Neural cell (in vitro differentiated cells): ENCODE measurements around the gene C1RL. TPM values are rescaled to one million over a fixed set of nuclear protein-coding genes. Genes with fewer than 3 reads are reported as not detected.

Experiments used
- H2AFZ ChIP-seq: fragments of 200-600, 300-800 bp; sonication (generic), shearing (Covaris generic); 2 replicates; pipeline ENCODE4 v1.6.0; 2014; ENCODE audit warnings: low read depth, mild to moderate bottlenecking, antibody characterized with exemption, low read length, moderate library complexity
- H3F3A ChIP-seq: fragments of 200-600 bp; shearing (Covaris generic); 2 replicates; pipeline ENCODE4 v1.6.1; 2016; ENCODE audit warnings: mild to moderate bottlenecking, moderate library complexity, mixed read lengths, antibody characterized with exemption, low read length; ENCODE audit not compliant: insufficient read depth, poor library complexity, severe bottlenecking
- H3K27ac ChIP-seq: fragments of 200-600, 300-800 bp; sonication (generic), shearing (Covaris generic); 2 replicates; pipeline ENCODE4 v1.5.1; 2014; ENCODE audit warnings: mild to moderate bottlenecking, low read length, moderate library complexity
- H3K27me3 ChIP-seq: fragments of 300-800, 200-600 bp; sonication (generic), shearing (Covaris generic); 2 replicates; pipeline ENCODE4 v1.6.0; 2014; ENCODE audit warnings: mild to moderate bottlenecking, low read depth, low read length, moderate library complexity; ENCODE audit not compliant: insufficient read depth
- H3K36me3 ChIP-seq: fragments of 300-800, 200-600 bp; sonication (generic), shearing (Covaris generic); 2 replicates; pipeline ENCODE4 v1.5.1; 2014; ENCODE audit warnings: mild to moderate bottlenecking, antibody characterized with exemption, low read length, moderate library complexity; ENCODE audit not compliant: insufficient read depth
- H3K4me2 ChIP-seq: fragments of 300-800, 200-600 bp; sonication (generic), shearing (Covaris generic); 2 replicates; pipeline ENCODE4 v1.6.0; 2014; ENCODE audit warnings: mild to moderate bottlenecking, low read length
- H3K4me3 ChIP-seq: fragments of 300-800, 200-600 bp; sonication (generic), shearing (Covaris generic); 2 replicates; pipeline ENCODE4 v1.5.1; 2014; ENCODE audit warnings: mild to moderate bottlenecking, low read length, moderate library complexity
- H3K79me2 ChIP-seq: fragments of 200-600 bp; shearing (Covaris generic); replicated peaks from 2 replicates; pipeline ENCODE4 v1.6.0; 2014; ENCODE audit warnings: mild to moderate bottlenecking, low read length, moderate library complexity; ENCODE audit not compliant: insufficient read depth
- H3K9ac ChIP-seq: fragments of 300-800, 200-600 bp; sonication (generic), shearing (Covaris generic); 2 replicates; pipeline ENCODE4 v1.6.1; 2016; ENCODE audit warnings: mild to moderate bottlenecking, low read length, mixed read lengths
- H3K9me2 ChIP-seq: fragments of 200-600 bp; shearing (Covaris generic); 2 replicates; pipeline ENCODE4 v1.6.1; 2016; ENCODE audit warnings: mild to moderate bottlenecking, low read length, mixed read lengths; ENCODE audit not compliant: insufficient read depth
- H3K9me3 ChIP-seq: fragments of 200-600, 300-800 bp; sonication (generic), shearing (Covaris generic); 2 replicates; pipeline ENCODE4 v1.6.1; 2016; ENCODE audit warnings: mild to moderate bottlenecking, mixed run types, low read length, moderate library complexity, mixed read lengths
- H4K20me1 ChIP-seq: fragments of 200-600 bp; shearing (Covaris generic); 2 replicates; pipeline ENCODE4 v1.6.1; 2016; ENCODE audit warnings: mild to moderate bottlenecking, mixed run types; ENCODE audit not compliant: insufficient read depth
- CTCF ChIP-seq: fragments of 450-650 bp; IDR thresholded peaks from 2 replicates; pipeline ENCODE4 v1.5.1; 2014; ENCODE audit warnings: antibody characterized with exemption, mild to moderate bottlenecking, moderate library complexity; ENCODE audit not compliant: poor library complexity, severe bottlenecking
- EP300 ChIP-seq: fragments of 450-650 bp; conservative IDR thresholded peaks from 2 replicates; pipeline ENCODE4 v1.6.1; 2014; ENCODE audit warnings: antibody characterized with exemption, mild to moderate bottlenecking, moderate library complexity; ENCODE audit not compliant: poor library complexity, severe bottlenecking
- EZH2 ChIP-seq: fragments of 200-600, 300-800 bp; shearing (Covaris generic), sonication (generic); IDR thresholded peaks from 2 replicates; pipeline ENCODE4 v1.6.1; 2014; ENCODE audit warnings: antibody characterized with exemption, low read length, borderline replicate concordance, mild to moderate bottlenecking; ENCODE audit not compliant: insufficient read depth, poor library complexity, severe bottlenecking
- MXI1 ChIP-seq: fragments of 450-650 bp; conservative IDR thresholded peaks from 2 replicates; pipeline ENCODE4 v1.6.1; 2014; ENCODE audit warnings: antibody characterized with exemption, mild to moderate bottlenecking; ENCODE audit not compliant: poor library complexity, severe bottlenecking
- POLR2AphosphoS5 ChIP-seq: IDR thresholded peaks from 2 replicates; pipeline ENCODE4 v1.6.1; 2012
- RAD21 ChIP-seq: fragments of 450-650 bp; conservative IDR thresholded peaks from 2 replicates; pipeline ENCODE4 v1.6.1; 2014; ENCODE audit warnings: antibody characterized with exemption, mild to moderate bottlenecking, moderate library complexity
- SMC3 ChIP-seq: fragments of 450-650 bp; conservative IDR thresholded peaks from 2 replicates; pipeline ENCODE4 v1.6.1; 2014; ENCODE audit warnings: antibody characterized with exemption, mild to moderate bottlenecking, moderate library complexity; ENCODE audit not compliant: poor library complexity
- TAF1 ChIP-seq: IDR thresholded peaks from 2 replicates; pipeline ENCODE4 v1.6.1; 2012; ENCODE audit warnings: low read depth
- polyA plus RNA-seq: library from polyadenylated mRNA; depleted of rRNA; stranded (reverse); fragments of >200 nt; gene quantifications from 2 replicates; pipeline ENCODE4 v1.2.3, GENCODE V29; 2014
- TF ChIP-seq, protein P1 (sequence below): IDR thresholded peaks from 2 replicates; pipeline ENCODE4 v1.6.1; 2012; ENCODE audit warnings: borderline replicate concordance

Gene C1RL
- polyA plus RNA-seq, 1 donor from 2014 or later: 2.8 TPM

GRCh38 chr12:7136676-7137075 lies 27.7 kb upstream of the C1RL start:
- H3K9ac ChIP-seq: no peak overlapping the region
- H3K27me3 ChIP-seq: no peaks in the 10 kb centered on the region
- no peak overlapping the region for H3K27ac ChIP-seq
- no peak overlapping the region for H3K4me2 ChIP-seq
- no peaks in the 10 kb centered on the region for H4K20me1 ChIP-seq
- H3K79me2 ChIP-seq: peaks cover 13% of the 10 kb centered on the region
- peaks cover 13% of the 10 kb centered on the region for H3K36me3 ChIP-seq
- no peak overlapping the region for H2AFZ ChIP-seq
- H3K9me2 ChIP-seq: no peaks in the 10 kb centered on the region
- H3F3A ChIP-seq: no peaks in the 10 kb centered on the region
- no peak overlapping the region for H3K4me3 ChIP-seq
- TF ChIP-seq MXI1 (no peak), EP300 (no peak), POLR2AphosphoS5 (no peak), RAD21 (no peak), TAF1 (no peak), CTCF (no peak)
- no peaks in the 10 kb centered on the region for H3K9me3 ChIP-seq

- Histone ChIP-seq H3K79me2 (peaks cover 14% of the 10 kb centered on the region), H3K9me3 (no peaks in the 10 kb centered on the region), H4K20me1 (no peaks in the 10 kb centered on the region), H3F3A (no peaks in the 10 kb centered on the region), H3K4me3 (no peak overlapping the region), H2AFZ (no peak overlapping the region), H3K27me3 (no peaks in the 10 kb centered on the region), H3K9me2 (no peaks in the 10 kb centered on the region), H3K27ac (no peak overlapping the region), H3K36me3 (peaks cover 7% of the 10 kb centered on the region), H3K9ac (no peak overlapping the region), H3K4me2 (no peak overlapping the region)
- TF ChIP-seq TAF1 (no peak), MXI1 (no peak), RAD21 (no peak), CTCF (no peak), EP300 (no peak), EZH2 (no peak), POLR2AphosphoS5 (no peak), SMC3 (no peak)
- TF ChIP-seq, protein P1, sequence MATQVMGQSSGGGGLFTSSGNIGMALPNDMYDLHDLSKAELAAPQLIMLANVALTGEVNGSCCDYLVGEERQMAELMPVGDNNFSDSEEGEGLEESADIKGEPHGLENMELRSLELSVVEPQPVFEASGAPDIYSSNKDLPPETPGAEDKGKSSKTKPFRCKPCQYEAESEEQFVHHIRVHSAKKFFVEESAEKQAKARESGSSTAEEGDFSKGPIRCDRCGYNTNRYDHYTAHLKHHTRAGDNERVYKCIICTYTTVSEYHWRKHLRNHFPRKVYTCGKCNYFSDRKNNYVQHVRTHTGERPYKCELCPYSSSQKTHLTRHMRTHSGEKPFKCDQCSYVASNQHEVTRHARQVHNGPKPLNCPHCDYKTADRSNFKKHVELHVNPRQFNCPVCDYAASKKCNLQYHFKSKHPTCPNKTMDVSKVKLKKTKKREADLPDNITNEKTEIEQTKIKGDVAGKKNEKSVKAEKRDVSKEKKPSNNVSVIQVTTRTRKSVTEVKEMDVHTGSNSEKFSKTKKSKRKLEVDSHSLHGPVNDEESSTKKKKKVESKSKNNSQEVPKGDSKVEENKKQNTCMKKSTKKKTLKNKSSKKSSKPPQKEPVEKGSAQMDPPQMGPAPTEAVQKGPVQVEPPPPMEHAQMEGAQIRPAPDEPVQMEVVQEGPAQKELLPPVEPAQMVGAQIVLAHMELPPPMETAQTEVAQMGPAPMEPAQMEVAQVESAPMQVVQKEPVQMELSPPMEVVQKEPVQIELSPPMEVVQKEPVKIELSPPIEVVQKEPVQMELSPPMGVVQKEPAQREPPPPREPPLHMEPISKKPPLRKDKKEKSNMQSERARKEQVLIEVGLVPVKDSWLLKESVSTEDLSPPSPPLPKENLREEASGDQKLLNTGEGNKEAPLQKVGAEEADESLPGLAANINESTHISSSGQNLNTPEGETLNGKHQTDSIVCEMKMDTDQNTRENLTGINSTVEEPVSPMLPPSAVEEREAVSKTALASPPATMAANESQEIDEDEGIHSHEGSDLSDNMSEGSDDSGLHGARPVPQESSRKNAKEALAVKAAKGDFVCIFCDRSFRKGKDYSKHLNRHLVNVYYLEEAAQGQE: no peak
These were observed 27.1 kb upstream of the C1RL start for GRCh38 chr12:7136071-7136470.
